Left colon (tissue), 2 donors: ENCODE results near the gene CCNL1. TPM values are rescaled to one million over a fixed set of nuclear protein-coding genes. Genes with fewer than 3 reads are reported as not detected.

Experiments used
- ATAC-seq: fragments of 200-7000 bp; cut with Tn5 transposase; one replicate; pipeline ENCODE4 v1.9.1; 2020; ENCODE audit warnings: mild to moderate bottlenecking, moderate library complexity
- DNase-seq, 2 donors: peaks; one replicate each; pipeline ENCODE4 v3.0.0-alpha.2; 2020
- intact Hi-C, 2 donors: fragments of 100-400 bp; cut with DNase I in 1 of 2; cut with micrococcal nuclease in 1 of 2; formaldehyde crosslinking; loops; one replicate each; pipeline versions ENCODE4 v1.11.2 to v1.14.0; 2022; cut with DNase I, micrococcal nuclease
- total RNA-seq, 2 donors: library from RNA; stranded (reverse); fragmentation: NEBNext Ultra II Directional; extraction: Animal tissue kit (Norgen Biotek cat#: 25700); gene quantifications; one replicate each; pipeline ENCODE4 v1.2.1, GENCODE V29; 2021
- donor health status: DM: no; HTN: no; CAD: no.
- donor health status: DM: yes; HTN: yes; CAD: no.

CCNL1 gene
- total RNA-seq, 2 donors from 2014 or later: 103 to 128 TPM

DNA sequence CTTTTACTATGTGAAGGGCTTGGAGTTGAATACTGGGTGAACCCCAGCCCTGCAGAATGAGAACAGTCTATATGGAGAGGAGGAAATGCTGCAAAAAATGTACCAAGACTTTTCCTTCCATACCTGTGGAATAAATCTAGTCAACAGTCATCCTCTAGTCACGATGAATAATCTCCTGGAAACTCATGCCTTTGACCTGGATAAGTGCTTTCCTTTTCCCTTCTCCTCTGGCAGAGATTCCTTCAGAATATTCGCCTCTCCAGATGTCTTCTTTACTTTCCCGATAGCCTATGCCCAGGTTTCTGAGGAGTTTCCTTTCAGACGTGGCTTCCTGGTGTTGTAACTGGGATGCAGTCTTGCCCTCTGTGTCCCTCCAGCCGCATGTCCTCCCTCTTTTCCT lies 28.1 kb downstream of the CCNL1 start:
- no peak for ATAC-seq
- no peak for DNase-seq
- intact Hi-C loops: loop anchor here in 1 of 2 donors (10.0 kb wide), 2 partner anchors 457 to 577 kb away; partner anchors contain the start of genes SSR3 and TIPARP

DNA sequence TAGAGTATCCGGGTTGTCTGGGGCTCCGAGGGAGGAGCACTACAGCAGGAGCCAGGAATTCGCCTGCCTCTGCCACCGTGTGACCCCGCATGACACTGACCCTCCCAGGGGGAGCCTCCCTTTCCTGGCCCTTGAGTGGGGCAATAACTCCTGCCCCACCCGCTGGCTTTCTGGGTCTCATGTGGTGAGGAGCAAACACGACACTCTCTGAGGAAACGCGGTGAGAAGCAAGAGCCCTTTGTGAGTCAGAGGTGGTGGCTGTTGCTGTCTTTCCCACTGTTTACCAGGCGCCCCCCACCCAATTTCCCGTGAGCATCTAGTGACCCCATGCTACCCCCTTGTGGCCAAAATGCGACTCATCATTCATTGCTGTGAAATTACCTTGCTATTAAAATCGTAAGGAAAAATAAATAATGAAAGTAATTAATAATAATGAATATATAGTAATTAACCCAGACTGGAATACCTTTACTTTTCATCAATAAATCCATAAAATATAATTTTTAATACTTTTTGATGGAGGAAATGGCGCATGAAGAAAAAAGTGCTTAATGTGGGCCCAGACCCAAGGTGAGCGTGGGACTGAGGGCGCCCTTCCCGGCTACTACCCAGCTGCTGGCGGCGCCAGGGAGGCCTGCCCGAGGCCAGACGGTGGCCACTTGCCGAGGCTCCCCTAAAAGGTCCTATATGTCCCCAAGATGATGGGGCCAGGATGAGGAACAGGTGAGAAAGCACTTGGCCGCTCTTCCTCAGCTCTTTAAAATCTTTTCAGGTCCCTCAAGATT lies 29.3 kb downstream of the CCNL1 start:
- ATAC-seq: peak; percentile 82
- intact Hi-C loops: loop anchor here in 1 of 2 donors (10.0 kb wide), 2 partner anchors 456 to 576 kb away; partner anchors contain the start of genes SSR3 and TIPARP
- peak; percentile 85 to 96 for DNase-seq

DNA sequence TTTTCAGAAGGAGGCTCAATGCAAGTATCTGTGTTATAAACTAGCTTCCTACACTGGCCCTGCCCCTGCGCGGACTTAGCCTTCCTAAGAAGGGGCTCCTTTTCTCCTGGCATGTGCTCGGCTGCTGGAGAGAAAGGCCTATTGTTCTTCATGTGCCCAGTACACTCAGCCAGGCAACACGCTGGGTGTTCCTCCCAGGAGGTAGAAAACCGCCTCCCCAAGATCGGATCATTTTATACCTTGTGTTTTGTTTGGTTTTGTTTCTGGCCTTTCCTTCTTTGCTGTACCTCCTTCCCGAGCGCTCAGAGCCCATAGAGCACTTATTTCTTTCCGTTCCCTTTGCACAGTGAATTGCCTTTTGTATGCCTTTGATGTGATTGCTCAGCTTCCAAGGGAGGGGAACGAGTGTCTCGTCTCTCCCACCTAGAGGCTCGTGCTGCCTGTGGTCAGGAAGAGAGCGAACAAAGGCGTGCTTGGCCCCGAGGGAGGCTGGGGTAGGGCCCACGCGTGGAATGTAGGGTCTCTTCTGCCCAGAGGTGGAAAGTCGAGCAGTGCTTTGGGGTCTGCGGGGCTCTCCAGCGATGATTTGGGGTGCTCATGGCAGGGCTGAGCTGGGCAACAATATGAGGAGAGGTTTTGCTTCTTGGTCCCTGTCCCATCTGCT lies 30.0 kb downstream of the CCNL1 start:
- intact Hi-C loops: loop anchor here in 1 of 2 donors (5.0 to 10.0 kb wide), 3 partner anchors 43 to 575 kb away; partner anchors contain the start of genes SSR3 and TIPARP
- peak; percentile 44 for ATAC-seq
- DNase-seq: peak; percentile 62 to 65

DNA sequence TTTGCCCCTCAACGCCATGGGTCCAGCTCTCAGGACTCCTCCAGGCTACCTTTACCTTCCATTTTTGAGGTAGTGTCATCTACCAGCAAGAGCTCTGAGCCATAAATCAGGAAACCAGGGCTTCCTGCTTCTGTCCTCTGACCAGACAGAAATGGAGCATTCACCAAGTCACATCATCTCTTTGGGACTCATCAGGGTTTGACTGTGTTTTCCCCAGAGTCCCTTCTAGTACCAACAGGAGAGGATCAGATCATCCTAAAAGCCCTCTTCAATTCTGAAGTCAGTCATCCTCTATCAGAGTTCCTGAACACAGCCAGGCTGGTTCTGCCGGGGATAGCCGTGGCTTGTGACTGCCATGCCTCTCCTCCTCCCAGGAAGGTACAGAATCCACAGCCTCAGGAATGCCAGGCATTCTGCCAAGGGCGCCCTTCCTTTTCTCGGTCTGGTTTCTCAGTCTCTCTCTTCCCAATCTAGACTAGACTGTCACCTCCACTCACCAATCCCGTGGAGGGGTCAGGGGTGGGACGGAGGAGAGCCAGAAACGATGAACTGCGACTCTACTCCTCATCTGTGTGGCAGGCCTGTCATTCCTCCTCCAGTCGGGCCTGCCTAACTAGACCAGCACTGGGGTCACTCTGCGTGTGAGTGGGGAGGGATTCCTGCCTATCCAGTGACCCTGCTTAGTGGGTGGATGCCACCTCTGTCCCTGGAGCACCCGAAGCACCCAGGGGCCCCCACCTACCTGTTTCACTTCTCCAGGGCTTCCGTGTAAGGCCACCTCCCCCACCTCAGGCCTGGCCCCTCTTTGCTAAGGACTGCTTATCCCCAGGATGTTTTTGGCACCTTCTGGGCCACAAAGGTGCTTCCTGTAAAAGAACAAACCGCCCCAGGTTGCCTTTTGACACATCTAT lies 30.9 kb downstream of the CCNL1 start:
- DNase-seq (peak; percentile 67 to 82), ATAC-seq (peak; percentile 44)
- intact Hi-C loops: loop anchor here in 1 of 2 donors (5.0 kb wide), 1 partner anchor 42 kb away; no protein-coding TSS in a partner anchor

DNA sequence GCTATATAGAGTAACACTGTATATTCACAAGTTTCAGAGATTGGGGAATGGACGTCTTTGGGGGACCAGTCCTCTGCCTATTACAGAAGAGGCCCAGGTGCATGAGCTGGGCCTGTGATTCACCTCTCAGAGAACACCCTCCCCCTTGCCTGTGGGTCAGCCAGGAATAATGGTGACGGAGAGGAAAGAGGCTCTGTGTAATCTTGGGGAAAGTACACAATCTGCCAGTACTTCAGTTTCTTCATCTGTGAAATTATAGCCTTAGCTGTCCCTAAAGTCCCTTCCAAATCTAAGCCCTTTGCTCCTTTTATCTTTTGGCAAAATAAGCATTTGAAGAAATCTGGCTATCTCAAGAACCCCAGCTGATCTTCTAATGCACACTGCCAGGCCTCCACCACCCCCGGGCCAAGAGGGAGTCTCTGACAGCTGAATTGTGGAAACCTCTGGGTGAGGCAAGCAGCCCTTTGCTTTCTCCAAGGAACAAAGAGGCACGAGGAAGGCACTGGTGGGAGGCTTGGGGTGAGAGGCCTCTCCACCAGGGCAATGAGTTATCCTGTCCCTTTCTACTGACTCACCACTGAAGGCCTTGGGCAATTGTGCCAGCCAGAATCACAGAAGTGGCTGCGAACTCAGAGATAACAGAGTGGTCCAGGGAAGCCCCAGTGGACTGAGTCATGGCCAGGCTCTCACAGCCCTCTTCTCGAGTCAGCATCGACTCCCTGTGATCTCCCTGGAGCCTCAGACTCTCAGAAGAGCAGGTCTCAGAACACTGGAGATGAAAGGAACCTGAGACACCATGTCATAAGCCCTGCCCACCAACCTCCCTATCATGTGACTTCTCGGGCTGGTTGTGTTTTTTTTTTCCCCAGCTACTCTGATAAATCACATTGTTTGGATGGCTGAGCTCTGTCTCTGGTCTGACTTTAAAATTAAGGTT lies 31.8 kb downstream of the CCNL1 start:
- ATAC-seq (no peak), DNase-seq (no peak)
- intact Hi-C loops: loop anchor here in 1 of 2 donors (5.0 kb wide), 1 partner anchor 41 kb away; no protein-coding TSS in a partner anchor

DNA sequence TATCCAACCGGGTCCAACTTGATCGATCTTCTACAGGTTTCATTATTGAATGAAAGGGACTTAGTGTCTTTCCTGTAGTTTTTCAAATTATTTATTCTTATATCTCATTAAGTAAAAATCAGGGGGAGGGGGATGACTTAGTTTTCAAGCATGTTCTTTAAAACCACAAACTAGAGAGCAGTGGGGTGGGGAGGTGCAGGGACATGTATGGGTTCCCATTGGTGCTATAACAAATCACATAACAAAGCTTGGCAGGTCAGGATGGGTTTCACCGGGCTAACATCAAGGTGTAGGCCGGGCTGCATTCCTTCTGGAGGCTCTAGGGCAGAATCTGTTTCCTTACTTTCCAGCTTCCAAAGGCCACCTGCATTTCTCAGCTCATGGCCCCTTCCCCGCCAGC lies 32.7 kb downstream of the CCNL1 start:
- no peak for ATAC-seq
- intact Hi-C loops: loop anchor here in 1 of 2 donors (5.0 kb wide), 1 partner anchor 40 kb away; no protein-coding TSS in a partner anchor
- DNase-seq: no peak

DNA sequence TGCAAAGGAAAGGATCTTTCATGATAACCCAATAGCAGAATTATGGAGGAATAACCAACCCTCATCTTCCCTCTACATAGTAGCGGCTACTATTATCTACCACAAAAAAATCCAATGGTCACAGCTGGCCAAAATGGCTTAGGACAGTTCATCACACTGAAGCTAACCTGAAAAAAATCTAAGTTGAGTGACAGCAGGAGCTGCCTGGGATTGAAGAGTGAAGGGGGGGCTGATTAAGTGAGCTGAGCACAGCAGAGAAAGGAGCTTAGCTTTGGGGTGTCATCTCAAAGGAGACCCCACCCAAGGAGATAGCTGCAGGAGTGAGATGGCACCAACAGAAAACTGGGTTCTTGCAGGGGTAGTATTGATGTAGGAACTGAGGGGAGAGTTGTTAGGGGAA lies 33.6 kb downstream of the CCNL1 start:
- no peak for ATAC-seq
- no peak for DNase-seq
- intact Hi-C loops: loop anchor here in 1 of 2 donors (5.0 kb wide), 1 partner anchor 39 kb away; no protein-coding TSS in a partner anchor

DNA sequence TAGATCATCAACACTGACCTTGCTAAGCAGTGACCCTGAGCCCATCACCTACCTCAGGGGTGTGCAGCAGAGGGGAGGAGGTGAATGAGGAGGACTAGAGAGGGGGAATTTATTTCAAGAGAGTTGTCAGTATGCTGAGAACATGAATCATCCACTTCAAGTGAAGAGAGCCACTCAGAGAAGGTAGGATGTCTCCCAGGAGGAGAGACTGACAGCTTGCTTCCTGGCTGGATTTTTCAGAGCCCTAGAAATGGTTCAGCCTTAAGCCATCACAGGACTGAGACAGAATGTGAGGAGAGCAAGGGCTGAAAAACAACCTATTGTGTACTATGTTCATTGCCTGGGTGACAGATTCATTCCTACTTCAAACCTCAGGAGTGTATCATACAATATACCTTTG lies 34.8 kb downstream of the CCNL1 start:
- intact Hi-C loops: loop anchor here in 1 of 2 donors (5.0 kb wide), 1 partner anchor 38 kb away; no protein-coding TSS in a partner anchor
- ATAC-seq (no peak), DNase-seq (no peak)

DNA sequence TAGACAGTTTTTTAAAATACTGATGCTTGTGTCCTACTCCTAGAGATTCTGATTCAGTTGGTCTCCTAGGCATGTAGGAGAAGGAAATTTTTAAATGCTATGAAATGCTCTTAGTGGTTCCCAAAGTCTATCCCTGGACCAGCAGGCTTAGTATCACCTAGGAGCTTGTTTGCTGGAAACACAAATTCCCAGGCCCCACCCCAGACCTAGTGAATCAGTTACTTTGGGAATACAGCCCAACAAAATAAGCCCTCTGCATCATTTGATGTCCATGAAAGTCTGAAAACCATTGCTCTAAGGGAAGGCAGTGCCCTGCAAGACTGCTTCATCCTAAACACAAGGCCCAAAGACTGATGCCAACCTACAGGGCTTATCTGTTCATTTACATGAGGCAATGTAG lies 36.3 kb downstream of the CCNL1 start:
- no peak for ATAC-seq
- DNase-seq: no peak
- intact Hi-C loops: no loop called here

DNA sequence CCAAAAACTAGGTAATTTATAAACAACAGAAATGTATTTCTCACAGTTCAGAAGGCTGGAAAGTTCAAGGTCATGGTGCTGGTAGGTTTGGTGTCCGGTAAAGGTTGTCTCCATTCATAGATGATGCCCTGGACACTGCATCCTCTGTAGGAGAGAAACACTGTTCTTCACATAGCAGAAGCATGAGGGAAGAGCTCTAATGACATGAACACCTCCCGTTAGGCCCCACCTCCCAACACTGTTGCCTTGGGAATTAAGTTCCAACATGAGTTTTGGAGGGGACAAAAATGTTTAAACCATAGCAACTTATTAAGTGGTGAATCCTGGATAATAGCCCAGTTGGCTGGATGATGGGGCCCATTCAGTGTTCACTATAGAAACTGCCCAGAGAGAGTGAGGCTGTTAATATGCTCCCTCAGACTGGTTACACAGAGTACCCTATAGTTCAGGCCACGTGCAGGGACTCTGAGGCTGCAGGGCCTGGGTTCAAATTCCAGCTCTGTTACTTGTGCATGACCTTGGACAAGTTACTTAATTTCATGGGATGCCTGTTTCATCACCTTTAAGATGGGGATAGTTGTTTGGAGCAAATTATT lies 37.0 kb downstream of the CCNL1 start:
- intact Hi-C loops: no loop called here
- no peak for ATAC-seq
- no peak for DNase-seq

DNA sequence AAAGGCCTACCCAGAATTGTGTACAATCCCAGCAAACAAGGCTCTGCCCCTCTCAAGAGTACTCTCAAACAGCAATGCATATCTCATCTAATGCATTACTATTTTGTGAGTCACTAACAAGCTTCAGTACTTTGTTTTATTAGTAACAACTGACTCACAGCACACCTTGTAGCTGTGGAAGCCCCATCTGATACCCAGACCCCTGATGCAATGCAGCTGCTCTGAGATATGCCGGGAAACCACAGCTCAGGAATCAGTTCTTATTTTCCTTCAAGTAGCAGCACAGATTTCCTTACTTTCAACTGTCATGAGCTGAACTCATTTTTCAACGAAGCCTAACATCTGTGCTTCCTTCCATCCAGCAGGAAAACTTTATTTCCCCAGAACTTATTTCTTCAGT lies 37.8 kb downstream of the CCNL1 start:
- intact Hi-C loops: no loop called here
- no peak for ATAC-seq
- no peak for DNase-seq

DNA sequence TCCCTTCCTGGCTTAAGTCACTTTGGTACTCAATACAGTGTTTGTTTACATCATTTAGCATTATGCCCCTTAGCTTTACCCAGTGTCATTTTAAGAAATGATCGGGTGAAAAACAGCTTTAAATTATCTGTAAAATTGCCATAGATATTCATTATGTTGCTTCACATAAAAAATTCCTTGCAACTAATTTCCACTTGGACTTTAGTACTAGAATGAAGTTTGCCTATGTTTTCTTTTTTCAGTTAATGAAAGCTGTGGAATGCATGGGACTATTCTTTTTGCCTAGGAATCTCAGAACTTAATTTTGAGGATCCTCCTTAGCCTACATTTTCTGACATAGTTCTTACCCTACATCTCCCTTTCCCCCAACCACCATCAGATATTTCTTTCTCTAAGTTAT lies 38.4 kb downstream of the CCNL1 start:
- ATAC-seq: no peak
- no peak for DNase-seq
- intact Hi-C loops: no loop called here

DNA sequence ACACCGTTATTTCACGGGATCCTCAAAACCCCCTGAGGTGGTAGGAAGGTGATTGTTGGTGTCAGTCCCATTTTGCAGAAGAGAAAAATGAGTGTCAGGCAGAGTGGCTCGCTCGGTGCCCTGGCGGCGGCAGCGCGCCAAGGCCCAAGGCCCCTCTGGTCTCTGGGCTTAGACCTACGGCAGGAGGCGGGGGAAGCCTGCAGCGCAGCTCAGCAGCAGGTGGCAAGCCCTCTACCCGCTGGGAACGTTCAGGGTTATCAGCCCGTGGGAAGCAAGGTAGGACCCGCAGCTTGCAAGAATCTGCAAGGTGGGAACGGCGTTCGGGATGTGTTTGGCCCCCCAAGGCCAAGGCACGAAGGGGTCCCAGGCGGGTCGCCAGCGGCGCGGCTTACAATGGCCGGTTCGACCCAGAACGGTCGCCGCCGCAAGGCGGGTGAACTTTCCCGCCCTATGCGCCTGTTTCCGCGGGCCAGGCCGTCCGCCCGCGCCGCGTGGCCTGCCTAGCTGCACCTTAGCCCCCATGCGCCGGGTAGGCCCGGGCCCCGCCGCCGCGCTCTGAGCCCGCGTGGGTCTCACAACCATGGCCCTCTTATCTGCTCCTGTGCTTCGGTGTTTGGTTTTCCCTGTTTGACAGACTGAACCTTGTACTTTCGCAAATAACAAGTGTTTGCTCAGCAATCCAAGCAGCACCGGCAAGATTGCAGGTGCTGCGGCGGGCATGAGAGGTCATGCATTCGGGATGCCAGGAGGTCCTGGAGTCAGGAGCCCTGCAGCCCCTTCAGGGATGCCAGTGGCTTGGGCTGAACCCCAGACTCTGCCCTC lies 39.7 kb downstream of the CCNL1 start:
- peak; percentile 65 to 66 for DNase-seq
- ATAC-seq: peak; percentile 85
- intact Hi-C loops: no loop called here

DNA sequence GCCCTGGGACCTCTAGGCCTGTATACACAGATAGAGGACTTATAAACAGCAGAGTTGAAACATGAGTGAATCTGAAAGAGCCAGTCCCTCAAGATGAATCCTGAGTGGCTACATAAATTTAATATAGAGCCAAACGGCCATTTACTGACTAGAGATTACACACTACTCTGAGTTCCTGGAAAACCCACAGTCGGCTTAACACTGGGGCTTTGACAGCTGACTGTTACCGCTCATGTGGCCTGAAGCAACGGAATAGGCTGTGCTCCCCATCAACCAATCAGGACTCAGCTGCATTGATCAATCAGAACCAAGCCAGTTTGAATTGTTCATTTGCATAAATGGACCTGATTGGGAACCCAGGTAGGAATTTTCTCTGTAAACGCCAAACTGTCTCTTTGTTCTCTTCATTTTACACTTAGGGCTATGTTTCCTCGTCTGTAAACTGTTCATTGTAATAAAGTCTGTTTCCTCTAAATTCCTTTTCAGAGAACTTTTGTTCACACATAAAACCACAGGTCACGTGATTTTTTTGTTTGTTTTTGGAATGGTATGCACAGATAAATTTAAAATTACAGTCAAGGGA lies 40.5 kb downstream of the CCNL1 start:
- intact Hi-C loops: no loop called here
- ATAC-seq: peak; percentile 66

DNA sequence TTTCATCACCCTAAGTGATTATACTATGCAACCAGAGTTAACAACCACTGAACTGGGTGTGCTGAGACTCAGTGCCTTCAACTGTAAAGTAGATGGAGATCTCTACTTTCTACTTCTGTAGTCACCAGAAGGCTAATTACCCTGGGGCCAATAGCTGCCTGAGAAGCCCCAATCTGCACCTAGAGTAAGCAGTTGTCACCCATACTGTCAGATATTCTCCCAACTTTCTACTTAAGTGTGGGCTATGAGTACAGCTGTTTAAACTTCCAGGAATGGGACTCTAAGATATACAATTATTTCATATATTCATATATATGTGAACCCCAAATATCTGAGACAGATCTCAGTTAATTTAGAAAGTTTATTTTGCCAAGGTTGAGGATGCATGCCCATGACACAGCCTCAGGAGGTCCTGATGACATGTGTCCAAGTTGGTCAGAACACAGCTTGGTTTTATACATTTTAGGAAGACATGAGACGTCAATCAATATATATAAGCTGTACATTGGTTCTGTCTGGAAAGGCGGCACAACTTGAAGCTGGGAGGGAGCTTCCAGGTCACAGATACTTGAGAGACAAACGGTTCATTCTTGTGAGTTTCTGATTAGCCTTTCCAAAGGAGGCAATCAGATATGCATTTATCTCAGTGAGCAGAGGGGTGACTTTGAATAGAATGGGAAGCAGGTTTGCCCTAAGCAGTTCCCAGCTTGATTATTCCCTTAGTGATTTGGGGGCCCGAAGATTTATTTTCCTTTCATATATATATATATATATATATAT lies 41.9 kb downstream of the CCNL1 start:
- no peak for ATAC-seq
- DNase-seq: no peak
- intact Hi-C loops: no loop called here

More for the DNA sequence above, 40.5 kb downstream of the CCNL1 start:
- DNase-seq: peak; percentile 40 to 79
